ENCODE measurements around the gene MYO1D. TPM values are rescaled to one million over a fixed set of nuclear protein-coding genes. Genes with fewer than 3 reads are reported as not detected.
"Not testable (repeated sequence)": the region's sequence is repeated elsewhere in the genome, so short reads cannot be mapped to it uniquely, and the experiment has no call there.

MYO1D gene
- total RNA-seq = 73.3 TPM
- long read RNA-seq, full-length matches to known transcripts = 22 of 73 reads
- long read RNA-seq, partial matches to known transcripts = 18 of 73 reads
- long read RNA-seq, other reads (novel, unspliced or antisense) = 33 of 73 reads

GRCh38 chr17:32876417-32877163, at the start of gene MYO1D:
Gene MYO1D (minus strand): TSS chr17:32877124. CDS start chr17:32876872, 252 bp downstream.
- H3K4me1 ChIP-seq = peaks cover 26% of the 10 kb centered on the region
- peak; percentile 51 for TF ChIP-seq CTCF (IDR thresholded peaks at IDR 0.05)
- no peaks in the 10 kb centered on the region for H3K27me3 ChIP-seq
- no peaks in the 10 kb centered on the region for H3K9me3 ChIP-seq
- no peaks in the 10 kb centered on the region for H3K36me3 ChIP-seq
- ATAC-seq (peak; percentile 71), DNase-seq (peak; percentile 90)
- intact Hi-C loops (cut with DNase I) = loop anchor here (10.0 kb wide), 1 partner anchor 92 kb away; no protein-coding TSS in a partner anchor
- peak within 1 kb of the TSS; percentile 84 for H3K27ac ChIP-seq
- H3K4me3 ChIP-seq = peak within 1 kb of the TSS; percentile 79

GRCh38 chr17:32926183-32926582, 49.3 kb upstream of the MYO1D start:
- H3K4me3 ChIP-seq = no peak overlapping the region
- H3K27me3 ChIP-seq = peaks cover 7% of the 10 kb centered on the region
- no peak overlapping the region for H3K27ac ChIP-seq
- no peak for TF ChIP-seq CTCF (IDR thresholded peaks at IDR 0.05)
- peaks cover 14% of the 10 kb centered on the region for H3K4me1 ChIP-seq
- H3K9me3 ChIP-seq = no peaks in the 10 kb centered on the region
- no peaks in the 10 kb centered on the region for H3K36me3 ChIP-seq
- ATAC-seq = no peak
- intact Hi-C loops (cut with DNase I) = no loop called here
- DNase-seq = no peak

- H3K27me3 ChIP-seq; ATAC-seq; intact Hi-C loops (cut with DNase I): not testable (repeated sequence)
Observed at GRCh38 chr17:32923905-32924304, 47.0 kb upstream of the MYO1D start.

GRCh38 chr17:32921017-32921416, 44.1 kb upstream of the MYO1D start:
- Histone ChIP-seq H3K36me3 (no peaks in the 10 kb centered on the region), H3K4me3 (no peak overlapping the region), H3K27ac (no peak overlapping the region), H3K4me1 (no peaks in the 10 kb centered on the region), H3K9me3 (no peaks in the 10 kb centered on the region), H3K27me3 (no peaks in the 10 kb centered on the region)
- DNase-seq (no peak), ATAC-seq (no peak)
- intact Hi-C loops (cut with DNase I) = no loop called here
- no peak for TF ChIP-seq CTCF (IDR thresholded peaks at IDR 0.05)

More at GRCh38 chr17:32923905-32924304, 47.0 kb upstream of the MYO1D start:
- not testable (repeated sequence) for H3K36me3 ChIP-seq, DNase-seq, H3K4me1 ChIP-seq, H3K4me3 ChIP-seq, H3K9me3 ChIP-seq, H3K27ac ChIP-seq

GRCh38 chr17:32920293-32920692, 43.4 kb upstream of the MYO1D start:
- no peaks in the 10 kb centered on the region for H3K4me1 ChIP-seq
- H3K9me3 ChIP-seq = no peaks in the 10 kb centered on the region
- no peaks in the 10 kb centered on the region for H3K36me3 ChIP-seq
- ATAC-seq = no peak
- intact Hi-C loops (cut with DNase I) = no loop called here
- no peak overlapping the region for H3K27ac ChIP-seq
- no peak for TF ChIP-seq CTCF (IDR thresholded peaks at IDR 0.05)
- no peak for DNase-seq
- no peak overlapping the region for H3K4me3 ChIP-seq
- H3K27me3 ChIP-seq = no peaks in the 10 kb centered on the region

GRCh38 chr17:32919876-32920275, 43.0 kb upstream of the MYO1D start:
- H3K27ac ChIP-seq; H3K4me3 ChIP-seq; ATAC-seq; DNase-seq; intact Hi-C loops (cut with DNase I); H3K4me1 ChIP-seq; H3K9me3 ChIP-seq; H3K27me3 ChIP-seq; H3K36me3 ChIP-seq: not testable (repeated sequence)

All from upper lobe of right lung (tissue), 1 donor.